GM21786 (cell line): Measurements from ENCODE around the gene CRABP1.
"Not testable (repeated sequence)": the region's sequence is repeated elsewhere in the genome, so short reads cannot be mapped to it uniquely, and the experiment has no call there.

Experiments used
- ATAC-seq: cut with Tn5 transposase; IDR thresholded peaks from one replicate; pipeline ENCODE4 v1.9.1; 2021; ENCODE audit not compliant: unreplicated experiment

The CRABP1 gene

DNA sequence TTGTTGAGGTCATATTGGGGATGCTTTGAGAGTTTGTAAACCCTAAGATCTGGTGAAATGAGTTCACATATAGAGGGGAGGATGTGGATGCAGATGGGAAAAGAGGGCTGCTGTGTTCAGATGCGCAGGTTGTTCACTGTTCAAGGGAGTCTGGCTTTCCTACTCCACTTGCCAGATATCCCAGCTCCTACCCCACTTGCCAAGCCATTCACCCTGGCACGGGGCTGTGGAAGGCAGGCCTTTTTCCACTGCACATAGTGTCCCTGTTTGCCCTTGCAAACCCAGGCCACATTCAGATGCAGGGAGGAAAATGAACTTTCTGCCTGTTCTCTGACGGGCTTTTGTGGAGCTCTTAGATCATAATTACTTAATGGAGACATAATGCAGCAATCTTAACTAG lies 29.0 kb downstream of the CRABP1 start:
- no peak for ATAC-seq

DNA sequence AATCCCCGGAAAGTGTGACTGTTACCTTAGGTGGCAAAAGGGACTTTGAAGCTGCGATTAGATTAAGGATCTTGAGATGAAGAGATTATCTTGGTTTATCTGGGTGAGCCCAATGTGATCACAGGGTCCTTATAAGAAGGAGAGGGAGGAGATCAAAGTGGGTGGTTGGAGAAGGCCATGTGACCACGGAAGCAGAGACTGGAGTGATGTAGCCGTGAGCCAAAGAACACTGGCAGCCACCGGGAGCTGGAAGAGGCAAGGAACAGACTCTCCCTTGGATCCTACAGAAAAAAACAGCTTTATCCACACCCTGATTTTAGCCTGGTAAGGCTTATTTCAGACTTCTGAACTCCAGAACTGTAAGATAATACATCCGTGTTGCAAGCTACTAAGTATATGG lies 29.9 kb downstream of the CRABP1 start:
- no peak for ATAC-seq

DNA sequence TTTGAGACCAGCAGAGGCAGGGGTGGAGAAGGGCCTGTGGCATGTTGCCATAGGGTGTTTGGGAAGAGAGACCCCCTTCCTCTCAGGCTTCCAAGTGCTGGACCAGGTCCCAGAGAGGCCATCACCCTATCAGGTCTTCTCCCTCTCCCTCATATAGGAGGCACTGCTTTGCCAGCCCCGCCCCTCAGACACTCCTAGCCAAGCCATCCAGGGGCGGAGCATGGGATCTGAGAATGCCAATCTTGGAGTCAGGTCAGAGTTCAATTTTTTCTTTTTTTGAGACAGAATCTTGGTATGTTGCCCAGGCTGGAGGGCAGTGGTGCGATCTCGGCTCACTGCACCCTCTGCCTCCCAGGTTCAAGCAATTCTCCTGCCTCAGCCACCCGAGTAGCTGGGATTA lies 32.7 kb downstream of the CRABP1 start:
- no peak for ATAC-seq

DNA sequence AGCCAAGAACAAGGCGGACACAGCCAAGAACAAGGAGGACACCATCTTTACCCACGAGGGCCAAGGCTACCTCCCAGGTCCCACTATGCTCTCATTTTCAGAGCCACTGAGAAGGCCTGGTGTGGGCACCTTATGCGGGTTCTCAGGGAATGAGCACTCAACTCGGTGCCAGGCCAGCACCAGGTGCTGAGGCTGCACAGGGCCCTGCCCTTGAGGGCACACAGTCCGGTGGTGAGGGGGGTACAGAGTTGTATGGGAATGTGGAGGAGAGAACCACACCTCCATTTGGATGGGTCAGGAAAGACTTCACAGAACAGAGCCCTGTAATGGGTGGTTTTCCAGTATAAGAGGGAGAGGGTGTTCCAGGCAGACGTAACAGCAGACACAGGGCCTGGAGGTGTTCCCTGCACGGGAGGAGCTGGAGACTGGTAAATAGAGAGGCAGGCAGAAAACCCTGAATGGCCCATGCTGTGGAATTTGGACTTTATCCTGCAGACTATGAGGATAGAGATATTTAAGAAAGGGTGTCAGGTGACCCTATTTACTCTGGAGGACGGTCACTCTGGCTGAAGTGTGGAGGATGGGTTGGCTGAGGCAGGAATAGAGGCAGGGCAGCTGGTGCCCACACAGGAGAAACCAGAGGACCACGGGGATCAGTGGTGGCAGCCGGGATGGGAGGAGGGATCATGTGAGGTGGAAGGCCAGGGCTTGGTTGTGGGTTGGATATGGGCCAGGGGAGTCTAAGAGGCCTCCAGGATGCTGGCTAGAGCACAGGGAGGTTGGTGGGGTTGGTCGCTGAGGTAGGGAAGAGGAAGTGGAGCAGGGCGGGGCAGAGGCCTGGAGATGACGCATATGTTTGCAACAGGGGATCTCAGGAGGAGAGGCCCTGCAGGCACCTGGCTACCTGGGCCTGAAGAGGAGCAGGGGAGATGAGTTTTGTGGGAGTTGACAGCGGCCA lies 34.6 kb downstream of the CRABP1 start:
- no peak for ATAC-seq

DNA sequence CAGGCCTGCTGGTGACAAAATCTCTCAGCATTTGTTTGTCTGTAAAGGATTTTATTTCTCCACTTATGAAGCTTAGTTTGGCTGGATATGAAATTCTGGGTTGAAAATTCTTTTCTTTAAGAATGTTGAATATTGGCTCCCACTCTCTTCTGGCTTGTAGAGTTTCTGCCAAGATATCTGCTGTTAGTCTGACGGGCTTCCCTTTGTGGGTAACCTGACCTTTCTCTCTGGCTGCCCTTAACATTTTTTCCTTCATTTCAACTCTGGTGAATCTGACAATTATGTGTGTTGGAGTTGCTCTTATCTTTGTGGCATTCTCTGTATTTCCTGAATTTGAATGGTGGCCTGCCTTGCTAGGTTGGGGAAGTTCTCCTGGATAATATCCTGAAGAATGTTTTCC lies 40.0 kb downstream of the CRABP1 start:
- ATAC-seq, result not testable (repeated sequence)

DNA sequence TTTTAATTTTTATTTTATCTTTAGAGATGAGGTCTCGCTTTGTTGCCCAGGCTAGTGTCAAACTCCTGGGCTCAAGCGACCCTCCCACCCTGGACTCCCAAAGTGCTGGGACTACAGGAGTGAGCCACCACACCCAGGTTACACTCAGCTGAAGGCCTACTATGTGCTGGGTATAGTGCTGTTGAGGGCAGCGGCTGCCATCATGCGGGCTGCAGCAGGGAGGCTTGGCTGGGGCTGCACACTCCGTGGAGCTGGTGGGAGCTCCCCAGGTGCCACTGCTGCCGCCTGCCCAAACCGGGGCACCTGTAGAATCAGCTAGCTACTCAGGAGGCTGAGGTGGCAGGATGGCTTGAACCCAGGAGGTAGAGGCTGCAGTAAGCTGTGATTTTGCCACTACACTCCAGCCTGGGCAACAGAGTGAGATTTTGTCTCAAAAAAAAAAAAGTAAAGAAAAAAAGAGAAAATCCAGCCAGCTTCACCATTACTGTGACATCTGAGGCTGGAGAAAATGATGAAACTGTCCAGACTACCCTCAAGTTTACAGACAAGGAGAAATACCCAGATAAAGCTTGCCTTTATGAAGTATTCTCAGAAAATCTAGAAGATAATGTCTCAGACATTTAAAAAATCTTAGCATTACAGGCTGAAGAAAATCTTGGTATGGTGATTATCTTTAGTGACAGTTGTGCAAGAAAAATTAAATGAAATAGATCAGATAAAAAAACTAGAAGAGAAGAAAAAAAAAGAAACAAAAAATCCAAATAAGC lies 42.1 kb downstream of the CRABP1 start:
- ATAC-seq, result no peak

DNA sequence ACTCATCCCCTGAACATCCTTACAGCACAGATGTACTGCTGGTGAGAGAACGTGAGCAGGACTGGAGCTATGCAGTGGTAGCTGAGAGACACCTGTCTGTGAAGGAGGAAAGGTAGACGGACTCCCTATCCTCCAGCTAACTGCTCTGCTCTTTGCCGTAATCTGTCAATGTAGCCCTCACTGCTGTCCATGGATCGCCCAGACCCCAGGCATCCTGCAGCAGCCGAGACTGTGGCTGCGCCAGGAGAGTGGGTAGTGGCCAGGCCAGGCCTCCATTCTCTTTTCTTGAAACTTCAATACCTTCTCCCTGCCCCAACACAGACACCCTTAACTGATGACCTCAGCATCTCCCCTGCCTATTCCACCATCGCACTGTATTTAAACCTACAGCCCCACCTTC lies 44.5 kb downstream of the CRABP1 start:
- no peak for ATAC-seq

DNA sequence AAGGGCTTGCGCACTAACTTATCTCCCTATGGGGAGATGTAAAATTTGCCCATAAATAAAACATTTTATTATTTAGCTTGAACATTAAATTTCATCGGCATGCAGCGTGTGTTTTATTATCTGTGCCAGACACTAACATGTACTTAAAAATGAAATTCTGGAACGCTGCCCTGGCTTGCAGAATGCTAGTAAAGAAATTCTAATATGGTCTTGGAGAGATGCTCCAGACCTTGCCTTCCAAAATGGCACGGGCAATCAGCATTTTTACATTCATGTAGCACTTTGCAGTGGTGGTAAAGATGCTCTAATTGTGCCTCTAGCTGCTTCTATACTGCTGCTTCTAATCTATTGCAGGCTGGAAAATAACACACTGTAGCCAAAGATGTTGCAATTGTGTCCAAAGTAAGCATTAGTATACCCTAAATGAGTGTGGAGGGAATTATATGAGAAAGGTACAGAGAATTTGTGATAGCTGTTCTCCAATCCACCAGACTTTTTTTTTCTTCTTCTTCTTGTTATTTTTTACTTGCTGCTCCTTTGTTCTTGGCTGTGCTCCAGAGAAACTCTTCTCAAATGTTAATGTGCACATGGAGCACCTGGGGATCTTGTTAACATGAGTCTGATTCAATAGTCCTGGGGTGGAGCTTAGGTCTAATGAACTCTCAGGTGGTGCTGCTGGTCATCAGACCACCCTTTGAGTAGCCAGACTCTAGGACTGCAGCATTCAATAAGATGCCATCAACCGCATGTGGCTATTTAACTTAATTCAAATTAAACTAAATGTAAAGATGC lies 47.3 kb downstream of the CRABP1 start:
- ATAC-seq, result no peak

DNA sequence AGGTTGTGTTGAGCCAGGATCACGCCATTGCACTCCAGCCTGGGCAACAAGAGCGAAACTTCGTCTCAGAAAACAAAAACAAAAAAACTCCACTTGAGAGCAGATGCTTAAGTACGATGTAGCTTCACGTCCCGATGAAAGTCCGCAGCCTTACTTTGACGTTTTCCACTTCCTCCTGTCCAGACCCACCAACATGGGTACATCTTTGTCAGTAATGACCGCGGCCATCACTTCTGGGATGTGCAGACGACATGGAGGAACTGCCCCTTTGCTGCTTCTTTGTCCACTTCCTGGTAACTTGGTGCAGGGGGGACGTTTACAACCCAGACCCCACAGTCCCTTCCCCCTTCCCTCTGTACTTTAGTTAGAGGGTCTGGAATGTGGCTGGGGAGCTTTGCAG lies 48.7 kb downstream of the CRABP1 start:
- ATAC-seq, result no peak

DNA sequence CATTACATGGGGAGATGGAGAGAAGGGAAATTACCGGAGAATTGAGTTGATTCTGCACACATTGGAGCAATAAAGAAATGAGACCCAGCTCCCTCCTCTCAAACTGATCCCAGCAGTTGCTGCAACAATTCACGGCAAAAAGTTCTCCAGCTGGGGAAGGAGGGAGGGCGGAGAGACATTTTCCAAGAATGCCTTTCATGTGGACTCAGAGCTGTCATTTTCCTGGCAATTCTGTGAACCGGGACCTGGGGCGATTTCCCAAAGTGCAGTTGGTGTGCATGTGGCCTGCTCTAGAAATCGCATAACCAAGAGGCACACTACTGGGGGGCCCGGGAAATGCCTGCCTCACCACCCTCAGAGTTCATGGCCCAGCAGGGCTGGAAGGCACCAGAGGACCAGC lies 49.2 kb downstream of the CRABP1 start:
- no peak for ATAC-seq

DNA sequence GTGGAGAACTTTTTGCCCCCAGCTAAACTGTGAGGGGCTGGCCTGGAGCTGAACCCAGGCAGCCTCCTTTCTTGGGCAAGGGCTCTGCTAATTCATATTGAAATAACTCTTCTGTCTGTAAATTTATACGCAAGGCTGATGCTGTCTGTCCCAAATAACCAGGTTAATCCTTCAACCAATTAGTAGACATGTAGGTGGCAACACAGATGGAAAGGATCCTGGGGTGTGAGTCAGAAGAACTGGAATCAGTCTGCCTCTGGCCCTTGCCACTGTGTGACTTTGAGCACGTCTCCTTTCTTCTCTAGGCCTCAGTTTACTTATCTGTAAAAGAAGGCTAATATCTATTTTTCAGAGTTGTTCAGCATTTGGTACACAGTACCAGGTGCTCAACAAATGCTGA lies 49.6 kb downstream of the CRABP1 start:
- no peak for ATAC-seq

DNA sequence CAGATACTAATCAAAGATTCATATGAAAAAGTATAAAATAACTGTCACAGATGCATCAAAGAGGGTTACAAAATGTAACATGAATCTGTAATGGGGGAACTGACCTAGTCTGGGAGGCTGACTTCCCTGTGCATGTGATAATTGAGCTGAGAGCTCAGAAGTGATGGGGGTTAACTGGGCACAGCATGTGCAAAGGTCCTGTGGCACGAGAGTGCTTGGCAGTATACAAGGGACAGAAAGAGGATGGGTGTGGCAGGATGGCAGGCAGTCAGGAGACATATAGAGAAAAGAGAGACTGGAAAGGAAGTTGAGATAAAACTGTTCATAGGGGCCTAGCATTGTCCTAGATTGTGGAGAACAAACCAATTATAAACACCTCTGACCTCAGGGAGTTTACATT lies 50.1 kb downstream of the CRABP1 start:
- ATAC-seq, result no peak

DNA sequence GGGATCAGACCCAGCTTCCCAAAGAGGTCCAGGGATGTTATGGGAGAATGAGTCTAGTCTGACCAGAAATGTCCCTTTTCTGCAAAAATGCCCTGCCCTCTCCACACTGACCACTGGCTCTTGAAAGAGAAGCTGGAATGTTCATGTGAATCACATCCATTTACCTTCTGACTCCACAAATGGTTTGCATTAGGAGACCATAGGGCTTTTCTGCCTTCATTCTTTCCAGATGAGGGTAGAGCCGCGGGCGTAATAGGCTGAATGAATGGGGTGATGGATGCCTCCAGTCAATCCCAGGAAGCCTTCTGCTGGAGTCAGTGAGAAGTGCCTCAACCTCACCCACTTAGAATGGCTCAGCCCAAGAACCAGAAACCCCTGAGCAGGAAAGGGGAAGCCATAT lies 50.7 kb downstream of the CRABP1 start:
- no peak for ATAC-seq

DNA sequence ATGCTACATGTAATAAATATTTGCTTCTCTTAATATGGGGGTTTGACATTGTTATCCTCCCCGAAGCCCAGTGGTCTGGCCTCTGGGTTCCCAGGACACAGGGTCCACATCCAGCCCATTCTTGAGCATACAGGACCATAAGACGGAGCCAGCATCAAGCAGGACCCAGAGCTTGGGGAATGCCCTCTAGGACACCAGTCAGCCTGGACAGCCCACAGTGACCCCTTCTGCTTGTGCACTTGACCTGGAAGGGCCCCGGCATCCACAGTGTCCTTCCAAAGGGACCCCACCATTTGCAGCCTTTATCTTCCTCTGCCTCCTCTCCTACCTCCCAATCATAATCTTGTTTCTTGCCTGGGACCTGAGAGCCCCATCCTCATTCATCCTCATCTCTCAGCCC lies 51.6 kb downstream of the CRABP1 start:
- ATAC-seq, result no peak

DNA sequence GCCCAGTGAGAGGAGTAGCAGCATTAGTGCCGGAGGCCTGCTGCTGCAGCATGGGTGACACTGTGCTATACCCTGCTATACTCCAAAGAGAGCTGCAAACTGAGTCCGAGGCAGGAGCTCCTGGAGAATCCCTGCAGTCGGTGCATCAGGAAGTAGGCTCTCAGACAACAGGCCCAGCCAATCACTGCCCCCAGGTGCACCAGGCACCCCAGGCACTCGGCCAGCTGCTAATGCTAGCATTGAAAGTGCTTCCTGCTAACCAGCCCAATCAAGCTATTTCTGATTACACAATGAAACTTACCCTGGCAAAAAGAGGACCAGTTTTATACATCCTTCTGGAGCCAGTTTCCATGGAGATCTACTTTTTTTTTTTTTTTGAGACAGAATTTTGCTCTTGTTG lies 52.3 kb downstream of the CRABP1 start:
- no peak for ATAC-seq

DNA sequence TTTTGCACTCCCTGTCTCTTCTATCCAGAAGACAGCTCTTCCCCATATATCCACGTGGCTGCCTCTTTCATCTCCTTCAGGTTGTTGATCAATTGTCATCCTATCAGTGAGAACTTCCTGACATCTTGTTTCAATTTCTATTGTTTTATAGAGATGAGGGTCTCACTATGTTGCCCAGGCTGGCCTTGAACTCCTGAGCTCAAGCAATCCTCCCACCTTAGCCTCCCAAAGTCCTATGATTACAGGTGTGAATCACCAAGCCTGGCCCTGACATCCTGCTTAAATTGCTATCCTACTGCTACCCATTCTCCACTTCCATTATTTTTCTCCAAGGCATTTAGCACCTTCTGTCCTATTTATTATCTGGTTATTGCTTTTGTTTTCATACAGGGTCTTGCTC lies 53.0 kb downstream of the CRABP1 start:
- ATAC-seq, result no peak

DNA sequence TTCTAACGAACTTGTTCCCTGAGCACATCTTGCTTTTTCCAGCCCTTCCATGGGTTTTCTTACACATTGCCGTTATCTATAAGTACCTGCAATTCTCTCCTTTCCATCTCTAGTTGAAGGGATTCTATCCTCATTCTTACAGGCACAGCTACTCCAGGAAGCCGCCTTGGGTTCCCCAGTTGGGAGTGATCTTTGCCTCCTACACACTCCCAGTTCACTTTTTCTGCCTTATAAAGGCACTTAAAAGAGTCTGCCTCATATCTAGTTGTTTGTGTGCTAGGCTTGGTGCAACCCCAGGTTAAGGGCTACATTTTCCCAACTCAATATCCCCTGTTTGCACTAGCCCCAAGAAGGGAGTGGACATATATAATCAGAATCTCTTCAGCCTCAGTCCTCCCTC lies 53.9 kb downstream of the CRABP1 start:
- ATAC-seq, result no peak

DNA sequence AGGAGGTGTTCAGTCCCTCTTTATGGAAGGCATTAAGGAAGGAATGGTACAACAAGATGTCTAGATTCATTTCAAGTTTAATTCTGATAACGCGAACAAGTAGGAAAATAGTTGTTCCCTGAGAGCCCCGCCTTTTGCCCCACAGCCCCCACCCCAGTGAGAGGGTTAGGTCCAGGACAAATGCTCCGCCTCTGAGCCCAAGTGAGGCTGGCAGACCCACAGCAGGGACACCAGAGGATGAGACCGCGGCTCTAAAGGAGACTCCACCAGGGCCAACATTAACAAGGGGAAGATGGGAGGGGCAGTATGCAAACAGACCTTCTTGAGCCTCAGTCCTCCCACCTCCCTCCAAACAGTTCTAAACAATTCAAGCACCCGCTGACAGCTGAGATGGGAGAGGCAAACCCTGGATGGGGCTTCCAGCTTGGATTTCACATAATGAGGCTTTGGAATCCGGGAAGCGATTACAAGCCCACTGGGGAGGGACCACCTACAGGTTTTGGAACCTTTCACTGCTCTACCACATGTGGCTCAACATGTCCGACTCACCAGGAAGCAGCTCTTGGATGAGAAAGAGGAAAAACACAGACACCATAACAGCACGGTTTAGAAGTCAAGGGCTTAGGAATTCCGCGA lies 54.9 kb downstream of the CRABP1 start:
- ATAC-seq, result no peak

DNA sequence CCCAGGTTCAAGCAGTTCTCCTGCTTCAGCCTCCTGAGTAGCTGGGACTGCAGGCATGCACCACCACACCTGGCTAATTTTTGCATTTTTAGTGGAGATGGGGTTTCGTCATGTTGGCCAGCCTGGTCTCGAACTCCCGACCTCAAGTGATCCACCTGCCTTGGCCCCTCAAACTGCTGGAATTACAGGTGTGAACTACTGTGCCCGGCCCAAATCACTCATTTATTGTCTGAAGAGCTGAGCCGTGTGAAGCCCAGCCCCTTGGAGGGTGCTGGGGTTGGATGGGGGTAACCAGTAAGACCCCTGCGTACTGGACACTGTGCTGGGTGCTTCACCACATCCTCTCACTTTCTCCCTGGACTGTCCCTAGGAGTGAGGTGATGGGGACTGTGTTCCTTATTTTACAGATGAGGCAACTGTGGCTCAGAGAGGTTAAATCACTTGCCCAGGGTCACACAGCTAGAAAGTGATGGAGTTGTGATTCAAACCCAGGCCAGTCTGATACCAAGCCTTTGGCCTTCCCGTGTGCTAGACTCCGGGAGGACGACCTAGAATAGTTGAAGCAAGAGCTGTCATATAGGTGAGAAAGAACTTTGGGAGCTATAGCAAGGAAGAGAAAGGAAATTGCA lies 56.1 kb downstream of the CRABP1 start:
- ATAC-seq, result no peak

DNA sequence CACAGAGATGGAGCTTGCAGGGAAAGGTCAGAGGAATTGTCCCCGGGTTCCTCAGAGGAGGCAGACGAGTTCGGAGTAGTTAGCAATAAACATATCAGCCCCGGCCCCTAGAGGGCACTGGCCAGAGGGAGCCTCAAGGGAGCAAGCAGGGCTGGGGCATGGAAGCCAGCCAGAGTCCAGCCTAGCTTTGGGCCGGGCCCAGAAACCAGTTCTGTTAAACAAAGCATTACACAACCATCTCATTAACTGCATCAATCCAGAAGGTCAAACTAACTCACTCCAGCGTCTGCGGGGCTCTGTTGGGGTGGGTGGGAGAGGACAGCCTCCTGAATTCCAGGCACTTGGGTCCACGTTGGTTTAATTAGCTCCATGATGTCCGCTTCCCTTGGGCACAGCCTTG lies 56.8 kb downstream of the CRABP1 start:
- no peak for ATAC-seq

DNA sequence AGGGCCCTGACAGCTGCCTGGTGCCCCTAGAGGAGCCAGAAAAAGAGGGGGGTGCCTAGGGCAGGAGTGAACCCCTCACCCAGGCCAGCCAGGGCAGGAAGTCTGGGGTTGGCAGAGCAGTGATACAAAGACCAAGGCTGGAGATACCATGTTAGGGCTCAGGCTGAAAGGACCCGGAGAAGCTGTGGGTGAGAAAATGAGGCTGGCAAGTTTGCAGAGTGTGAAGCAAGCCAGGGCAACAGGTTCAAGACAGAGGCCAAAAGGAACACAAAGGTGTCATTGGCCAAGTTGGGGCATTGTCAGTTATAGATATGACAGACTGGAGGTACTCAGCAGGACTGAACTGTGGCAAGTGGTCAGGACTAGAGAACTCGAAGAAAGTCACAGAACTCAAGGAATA lies 57.2 kb downstream of the CRABP1 start:
- no peak for ATAC-seq
